Stimulated activated CD8-positive, alpha-beta memory T cell treated with anti-CD3 and anti-CD28 coated beads, Interleukin-12 subunit alpha, Interleukin-12 subunit beta, amount 100 ng/mL, for 24 hours (primary cell): Measurements from ENCODE around the gene RRAS2.
"Not testable (repeated sequence)": the region's sequence is repeated elsewhere in the genome, so short reads cannot be mapped to it uniquely, and the experiment has no call there.

Experiments used
- DNase-seq: peaks from one replicate; pipeline ENCODE4 v3.0.0-alpha.2; 2020; ENCODE audit errors: extremely low read depth

RRAS2 gene

DNA sequence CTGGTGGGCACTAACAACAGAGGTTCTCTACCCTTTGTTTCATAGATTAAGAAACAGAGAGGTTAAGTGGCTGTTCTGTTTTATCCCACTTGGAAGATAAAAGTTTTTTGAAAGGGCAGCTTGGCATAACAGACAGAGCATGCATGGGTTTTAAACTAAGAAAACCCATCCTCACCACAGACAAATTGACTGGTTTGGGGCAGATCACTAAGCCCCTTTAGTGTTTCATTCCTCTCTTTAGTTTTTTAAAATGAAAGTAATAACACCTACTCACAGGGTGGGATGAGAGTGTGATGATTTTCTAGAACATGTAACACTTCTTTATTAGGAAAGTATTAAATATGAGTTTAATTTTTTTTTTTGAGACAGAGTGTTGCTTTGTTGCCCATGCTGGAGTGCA, 12.3 kb upstream of the RRAS2 start:
- DNase-seq: no peak

DNA sequence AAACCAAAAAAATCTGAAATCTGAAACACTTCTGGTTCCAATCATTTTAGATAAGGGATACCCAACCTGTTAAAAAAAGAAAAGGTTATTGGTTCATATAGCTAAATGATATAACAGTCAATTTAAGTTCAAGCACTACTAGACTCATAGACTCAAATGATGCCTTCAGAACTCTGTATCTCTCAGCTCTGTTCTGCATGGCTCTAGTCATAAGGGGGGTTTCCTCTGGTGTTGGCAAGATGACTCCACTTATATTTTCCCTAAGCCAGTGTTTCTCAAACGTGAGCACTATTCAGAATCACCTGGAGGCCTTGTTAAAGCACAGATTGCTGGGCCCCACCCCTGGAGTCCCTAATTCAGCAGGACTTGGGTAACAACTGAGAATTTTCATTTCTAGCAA, 11.5 kb upstream of the RRAS2 start:
- DNase-seq: no peak

DNA sequence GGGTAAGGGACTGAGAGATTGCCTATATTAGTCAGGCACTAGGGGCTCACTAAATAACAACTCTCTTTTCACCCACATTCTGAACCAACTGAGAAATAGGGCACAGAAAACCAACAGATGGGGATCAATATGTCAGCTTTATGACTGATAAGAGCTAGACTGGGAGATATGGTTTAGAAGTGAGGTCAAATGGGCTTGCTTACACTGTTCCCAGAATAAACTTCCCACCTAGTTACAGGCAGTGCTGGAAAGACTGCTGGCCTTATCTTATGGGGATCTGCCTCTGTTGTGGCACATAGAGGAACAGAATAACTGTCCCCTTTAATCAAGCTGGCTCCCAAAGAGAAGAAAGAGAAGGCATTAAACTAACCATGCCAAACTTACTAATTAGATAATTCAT, 10.6 kb upstream of the RRAS2 start:
- no peak for DNase-seq

DNA sequence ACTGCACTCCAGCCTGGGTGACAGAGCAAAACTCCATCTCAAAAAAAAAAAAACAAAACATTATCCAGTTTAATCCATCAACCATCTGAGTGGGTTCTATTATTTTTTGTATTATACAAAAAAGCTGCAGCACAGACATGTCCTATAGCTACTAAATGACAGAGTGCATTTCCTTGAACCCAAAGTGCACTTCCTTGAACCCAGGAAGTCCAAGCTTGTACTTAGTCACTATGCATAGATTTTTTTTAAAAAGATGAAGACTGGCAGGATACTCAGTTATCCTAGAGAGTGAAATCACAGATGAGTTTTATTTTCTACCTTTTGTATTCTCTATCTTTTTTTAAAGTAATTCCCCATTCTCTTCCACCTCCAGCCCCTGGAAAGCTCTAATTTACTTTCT, 8.0 kb upstream of the RRAS2 start:
- DNase-seq: no peak

DNA sequence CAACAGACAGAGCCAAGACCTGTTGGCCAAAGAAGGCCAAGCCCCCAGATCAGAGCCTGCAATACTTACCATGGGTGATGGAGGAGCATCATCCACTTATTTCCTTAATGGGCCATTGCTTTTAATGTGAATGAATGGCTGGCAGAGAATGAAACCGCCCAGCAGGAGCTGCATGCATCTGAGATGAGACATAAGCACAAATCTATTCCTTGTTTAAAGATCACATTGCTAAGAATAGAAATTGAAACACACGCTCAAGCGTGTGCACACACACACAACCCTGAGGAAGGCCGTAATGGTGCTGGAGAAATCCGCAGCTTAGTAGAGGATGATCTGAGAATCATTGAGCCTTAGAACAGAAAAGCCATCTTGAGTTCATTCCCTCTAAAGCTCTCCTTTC, 5.3 kb upstream of the RRAS2 start:
- DNase-seq: no peak

DNA sequence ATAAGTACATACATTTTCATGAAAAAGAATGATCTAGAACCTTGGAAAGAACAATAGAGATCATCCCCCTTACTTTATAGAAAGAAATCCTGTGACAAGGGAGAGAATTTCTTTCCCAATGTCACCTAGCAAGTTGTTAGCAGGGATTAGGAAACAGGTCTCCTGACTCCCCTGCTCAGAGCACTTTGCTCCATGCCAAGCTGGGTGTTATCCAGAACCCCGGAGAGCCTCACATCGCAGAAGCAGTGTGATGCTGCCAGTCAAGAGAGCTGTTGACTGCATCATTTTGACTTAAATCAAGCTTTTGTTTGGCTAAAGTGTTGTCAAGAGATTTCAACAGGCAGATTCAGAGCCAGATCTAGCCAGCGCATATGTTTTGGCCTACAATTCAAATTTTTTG, 3.6 kb upstream of the RRAS2 start:
- no peak for DNase-seq

DNA sequence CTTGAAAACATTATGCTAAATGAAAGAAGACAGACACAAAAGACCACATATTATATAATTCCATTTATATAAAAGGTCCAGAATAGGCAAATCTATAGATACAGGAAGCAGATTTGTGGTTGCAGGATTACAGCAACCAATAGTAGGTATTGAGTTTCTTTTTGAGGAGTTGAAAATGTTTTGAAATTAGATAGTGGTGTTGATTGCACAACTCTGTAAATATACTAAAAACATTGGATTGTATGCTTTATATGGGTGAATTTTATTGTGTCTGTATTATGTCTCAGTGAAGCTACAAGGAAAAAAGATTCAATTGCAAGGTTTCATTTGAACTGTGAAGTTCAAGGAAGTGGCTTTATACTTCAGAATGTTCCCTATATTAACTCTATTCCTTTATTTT, 3.0 kb upstream of the RRAS2 start:
- DNase-seq: no peak

DNA sequence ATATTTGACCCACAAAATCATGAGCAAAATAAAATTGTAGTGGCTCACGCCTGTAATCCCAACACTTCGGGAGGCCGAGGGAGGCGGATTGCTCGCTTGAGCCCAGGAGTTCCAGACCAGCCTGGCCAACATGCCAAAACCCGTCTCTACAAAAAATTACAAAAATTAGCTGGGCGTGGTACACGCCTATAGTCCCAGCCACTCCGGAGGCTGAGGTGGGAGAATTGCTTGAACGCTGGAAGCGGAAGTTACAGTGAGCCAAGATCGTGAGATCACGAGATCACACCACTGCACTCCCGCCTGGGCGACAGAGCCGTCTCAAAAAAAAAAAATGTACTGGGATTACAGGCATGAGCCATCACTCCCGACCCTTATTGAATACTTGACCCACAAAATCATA, 2.0 kb upstream of the RRAS2 start:
- DNase-seq: no peak

DNA sequence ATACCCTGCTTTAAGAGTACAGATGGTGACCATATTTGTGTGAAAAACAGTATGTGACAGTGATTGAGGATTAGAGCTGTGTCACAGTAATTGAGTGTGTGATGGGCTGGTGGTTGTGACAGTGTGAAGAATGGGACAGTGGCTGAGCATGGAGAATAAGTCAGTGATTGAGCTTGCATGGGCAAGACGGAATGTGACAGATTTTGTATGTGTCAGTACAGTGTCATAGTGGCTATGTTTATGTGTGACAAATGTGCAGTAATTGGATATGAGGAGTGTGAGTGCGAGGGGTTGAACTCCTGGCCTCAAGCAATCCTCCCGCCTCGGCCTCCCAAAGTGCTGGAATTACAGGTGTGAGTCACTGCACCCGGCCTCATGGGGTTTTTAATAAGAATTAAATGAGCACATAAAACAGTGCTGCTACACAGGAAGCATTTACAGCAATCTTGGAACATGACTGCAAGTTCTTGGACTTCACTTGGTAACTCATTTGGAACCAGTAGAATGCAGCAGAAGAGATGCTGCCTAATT, 583 bp upstream of the RRAS2 start:
- no peak for DNase-seq

DNA sequence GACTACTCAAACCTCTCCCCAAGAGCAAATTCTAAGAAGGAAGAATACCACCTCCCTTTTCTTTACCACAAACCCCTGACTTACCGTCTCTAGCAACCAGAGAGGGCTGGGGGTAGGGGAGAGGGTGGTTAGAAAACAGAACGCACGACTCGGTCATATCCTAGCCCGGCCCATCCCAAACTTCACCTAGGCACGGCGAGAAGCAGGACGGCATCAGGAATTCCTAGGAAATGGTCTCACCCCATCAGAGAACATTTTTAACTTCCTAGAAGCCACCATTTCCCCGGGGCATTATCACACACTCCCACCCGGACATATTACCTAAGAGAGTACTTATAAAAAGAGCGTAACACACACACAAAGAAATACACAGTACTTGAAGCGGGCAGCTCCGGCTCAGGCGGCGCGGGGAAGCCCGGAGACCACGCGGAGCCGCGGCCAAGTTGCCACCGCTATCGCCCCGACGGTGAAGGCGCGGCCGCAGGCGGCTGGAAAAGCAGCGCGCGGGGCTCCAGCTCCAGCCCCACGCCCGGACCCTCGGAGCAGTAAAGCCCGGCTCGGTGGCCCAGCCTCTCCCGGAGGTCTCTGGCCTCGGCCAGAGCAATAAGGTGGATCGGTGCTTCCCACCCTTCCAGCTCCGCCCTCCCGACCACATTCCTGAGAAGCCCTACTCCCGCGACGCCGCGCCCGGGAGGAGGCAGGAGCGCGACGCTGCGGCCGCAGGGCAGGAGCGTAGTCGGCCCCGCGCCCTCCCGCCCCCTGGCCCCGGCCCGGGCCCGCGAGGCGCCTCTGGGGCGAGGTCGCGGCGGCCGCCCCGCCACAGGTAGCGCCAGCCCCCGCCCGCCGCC, 878 bp downstream of the RRAS2 start:
- no peak for DNase-seq

DNA sequence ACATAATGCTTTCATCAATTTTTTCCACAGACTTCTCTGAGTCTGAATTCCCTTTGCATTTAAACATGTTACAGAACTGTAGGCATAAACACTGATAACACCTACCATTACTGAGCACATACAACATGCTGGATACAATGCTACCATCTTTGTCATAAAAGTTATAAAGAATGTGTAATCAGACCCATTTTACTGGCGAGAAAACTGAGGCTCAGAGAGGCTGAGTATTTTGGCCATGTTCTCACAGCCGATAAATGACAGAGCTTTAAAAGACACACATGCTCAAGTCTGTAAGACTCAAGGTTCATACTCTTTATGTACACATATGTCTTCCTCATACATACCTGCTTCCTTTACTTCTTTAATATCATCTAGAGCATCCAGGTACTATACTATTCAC, 2.6 kb downstream of the RRAS2 start:
- no peak for DNase-seq

DNA sequence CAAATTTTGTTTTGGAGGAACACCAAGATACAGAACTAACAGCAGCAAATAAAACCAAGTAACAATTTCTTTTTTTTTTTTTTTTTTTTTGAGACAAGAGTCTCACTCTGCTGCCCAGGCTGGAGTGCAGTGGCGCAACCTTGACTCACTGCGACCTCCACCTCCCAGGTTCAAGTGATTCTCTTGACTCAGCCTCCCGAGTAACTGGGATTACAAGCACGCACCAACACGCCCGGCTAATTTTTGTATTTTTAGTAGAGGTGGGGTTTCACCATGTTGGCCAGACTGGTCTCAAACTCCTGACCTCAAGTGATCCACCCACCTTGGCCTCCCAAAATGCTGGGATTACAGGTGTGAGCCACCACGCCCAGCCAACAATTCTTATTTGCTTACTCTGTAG, 4.4 kb downstream of the RRAS2 start:
- not testable (repeated sequence) for DNase-seq

DNA sequence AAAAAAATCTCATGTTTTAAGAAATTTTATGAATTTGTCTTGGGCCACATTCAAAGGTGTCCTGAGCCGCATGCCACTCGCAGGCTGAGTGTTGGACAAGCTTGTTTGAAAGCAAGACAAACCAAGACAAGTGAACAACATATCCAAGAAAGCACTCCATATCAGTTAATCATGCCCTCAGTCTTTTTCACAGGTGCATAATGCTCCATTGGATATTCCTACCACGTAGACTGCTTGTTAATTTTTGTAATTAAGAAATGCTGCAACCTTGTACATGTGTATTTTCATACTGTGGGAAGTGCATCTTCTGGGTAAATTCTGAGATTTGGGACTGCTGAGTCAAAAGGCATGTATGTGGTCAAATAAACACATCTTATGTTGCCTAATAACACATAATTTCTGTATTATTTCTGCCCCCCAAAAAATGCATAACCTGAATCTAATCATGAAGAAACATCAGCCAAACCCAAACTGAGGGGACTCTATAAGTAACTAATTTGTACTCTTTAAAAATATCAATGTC, 8.2 kb downstream of the RRAS2 start:
- no peak for DNase-seq

DNA sequence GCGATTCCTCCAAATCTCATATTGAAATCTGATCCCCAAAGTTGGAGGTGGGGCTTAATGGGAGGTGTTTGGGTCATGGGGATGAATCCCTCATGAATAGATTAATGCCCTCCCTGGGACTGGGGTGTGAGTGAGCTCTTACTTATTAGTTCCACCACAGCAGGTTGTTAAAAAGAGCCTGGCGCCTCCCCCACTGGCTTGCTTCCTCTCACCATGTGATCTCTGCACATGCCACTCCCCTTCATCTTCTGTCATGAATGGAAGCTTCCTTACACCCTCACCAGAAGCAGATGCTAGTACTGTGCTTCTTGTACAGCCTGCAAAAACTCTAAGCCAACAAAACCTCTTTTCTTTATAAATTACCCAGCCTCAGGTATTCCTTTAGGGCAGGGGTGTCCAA, 8.8 kb downstream of the RRAS2 start:
- no peak for DNase-seq

DNA sequence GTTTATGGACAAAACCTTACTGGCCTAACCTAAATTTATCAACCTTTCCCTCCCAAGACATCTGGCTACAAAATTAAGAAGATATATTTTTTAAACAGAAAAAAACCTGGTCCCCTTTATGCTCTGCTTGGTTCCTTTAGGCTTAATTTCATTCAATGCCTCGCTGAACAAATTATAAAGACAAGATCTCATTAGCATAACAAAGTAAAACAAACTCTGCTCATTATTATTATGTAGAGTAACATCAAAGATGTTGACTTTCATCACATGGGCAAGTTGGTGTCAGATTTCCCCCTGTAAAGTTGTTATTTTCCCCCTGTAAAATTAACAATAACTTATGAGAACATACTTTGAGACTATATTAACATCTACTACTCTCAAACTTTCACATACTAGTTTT, 11.0 kb downstream of the RRAS2 start:
- DNase-seq: no peak

DNA sequence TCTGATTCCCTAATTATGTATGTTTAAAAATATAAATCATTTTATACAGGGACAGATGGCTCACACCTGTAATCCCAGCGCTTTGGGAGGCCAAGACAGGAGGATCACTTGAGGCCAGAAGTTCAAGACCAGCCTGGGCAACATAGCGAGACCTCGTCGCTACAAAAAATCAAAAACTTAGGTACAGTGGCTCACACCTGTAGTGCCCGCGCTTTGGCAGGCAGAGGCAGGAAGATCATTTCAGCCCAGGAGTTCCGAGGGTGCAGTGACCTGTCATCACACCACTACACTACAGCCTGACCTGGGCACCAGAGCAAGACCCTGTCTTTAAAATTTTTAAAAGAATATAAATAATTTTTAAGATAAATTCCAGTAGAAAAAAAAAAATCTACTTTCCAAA, 11.5 kb downstream of the RRAS2 start:
- no peak for DNase-seq

DNA sequence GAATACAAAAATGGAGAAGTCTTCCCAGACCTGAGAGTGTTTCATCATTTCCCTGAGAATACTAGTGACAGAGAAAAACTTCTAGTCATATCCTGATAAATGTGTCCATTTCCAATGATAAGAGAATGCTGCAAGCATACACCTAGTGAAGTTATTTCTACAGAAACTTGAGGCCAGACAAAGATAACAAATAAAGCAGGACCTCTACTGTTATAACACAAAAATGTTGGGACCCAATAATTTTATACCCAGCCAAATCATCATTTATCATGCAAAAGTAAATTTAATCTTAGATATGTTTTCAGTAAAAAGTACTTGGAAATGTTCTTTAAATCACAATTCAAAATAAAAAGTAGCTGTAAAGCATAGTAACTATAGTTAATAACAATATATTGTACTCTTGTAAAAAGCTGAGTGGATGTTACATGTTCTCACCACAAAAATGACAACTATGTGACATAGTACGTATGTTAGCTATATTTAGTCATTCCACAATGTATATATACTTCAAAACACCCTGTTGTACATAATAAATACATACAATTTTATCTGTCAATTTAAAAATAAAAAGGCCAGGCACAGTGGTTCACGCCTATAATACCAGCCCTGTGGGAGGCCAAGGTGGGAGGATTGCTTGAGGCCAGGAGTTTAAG, 12.6 kb downstream of the RRAS2 start:
- DNase-seq: no peak

DNA sequence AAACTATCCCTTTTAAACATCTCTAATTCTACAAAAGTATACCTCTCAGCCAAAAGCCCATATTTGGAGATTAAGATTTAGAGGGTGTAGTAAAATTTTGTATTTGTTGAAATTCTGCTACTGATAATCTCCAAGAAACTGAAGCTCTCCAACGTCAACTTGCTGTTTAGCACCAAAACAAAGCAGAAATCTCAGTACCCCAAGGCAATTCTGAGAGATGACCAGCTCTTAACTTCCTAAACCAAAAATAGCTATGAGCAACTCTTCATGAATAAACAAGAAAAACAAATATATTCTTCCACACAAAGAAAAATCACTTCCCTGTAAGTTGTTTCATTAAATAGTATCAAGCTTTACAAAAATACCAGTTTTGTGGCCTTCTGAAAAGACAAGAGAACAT, 13.3 kb downstream of the RRAS2 start:
- DNase-seq: no peak

DNA sequence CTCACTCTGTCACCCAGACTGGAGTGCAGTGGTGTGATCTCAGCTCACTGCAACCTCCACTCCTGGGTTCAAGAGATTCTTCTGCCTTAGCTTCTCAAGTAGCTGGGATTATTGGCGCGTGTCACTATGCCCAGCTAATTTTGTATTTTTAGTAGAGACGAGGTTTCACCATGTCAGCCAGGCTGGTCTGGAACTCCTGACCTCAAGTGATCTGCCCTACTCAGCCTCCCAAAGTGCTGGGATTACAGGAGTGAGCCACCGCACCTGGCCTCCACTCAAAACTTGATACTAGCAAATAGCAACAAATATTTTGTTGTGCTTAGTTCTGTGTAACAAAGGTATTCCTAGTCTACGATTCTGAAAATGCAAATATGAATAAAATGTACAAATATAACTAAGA, 14.0 kb downstream of the RRAS2 start:
- DNase-seq: not testable (repeated sequence)

DNA sequence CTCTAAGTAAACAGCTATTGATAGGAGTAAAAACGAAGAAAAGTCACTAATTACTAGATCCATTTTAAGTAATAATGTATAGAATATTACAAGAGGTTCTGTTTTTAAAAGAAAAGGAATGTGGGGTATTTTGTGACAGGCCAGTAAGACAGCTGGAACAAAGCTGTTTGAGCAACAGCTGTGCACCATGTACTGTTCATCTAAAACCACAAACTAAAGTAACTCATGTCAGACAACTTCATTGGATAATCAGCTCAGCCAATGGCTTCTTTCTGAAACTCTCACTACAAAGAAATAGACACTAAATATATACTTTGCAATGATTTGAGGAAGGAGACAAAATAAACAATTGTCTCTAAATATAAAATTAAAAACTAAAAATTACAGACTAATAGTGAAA, 16.1 kb downstream of the RRAS2 start:
- no peak for DNase-seq

DNA sequence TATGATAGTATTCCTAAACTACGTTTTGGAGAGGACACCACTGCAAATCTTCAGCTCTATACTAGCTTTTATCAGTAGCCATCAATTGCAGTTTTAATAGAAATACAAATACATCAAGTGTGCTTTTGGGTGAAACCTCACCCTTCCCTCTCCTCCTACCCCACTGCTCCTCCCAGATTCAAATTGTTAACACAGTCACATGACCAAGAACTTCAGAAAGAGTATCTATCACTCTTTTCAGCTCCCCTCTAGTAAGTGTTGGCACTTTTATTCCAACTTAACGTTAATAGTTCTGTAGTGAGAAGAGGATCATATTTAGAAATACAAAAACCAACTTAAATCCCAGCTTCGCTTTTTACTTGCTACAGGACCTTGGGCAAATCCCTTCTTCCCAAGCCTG, 17.0 kb downstream of the RRAS2 start:
- no peak for DNase-seq

DNA sequence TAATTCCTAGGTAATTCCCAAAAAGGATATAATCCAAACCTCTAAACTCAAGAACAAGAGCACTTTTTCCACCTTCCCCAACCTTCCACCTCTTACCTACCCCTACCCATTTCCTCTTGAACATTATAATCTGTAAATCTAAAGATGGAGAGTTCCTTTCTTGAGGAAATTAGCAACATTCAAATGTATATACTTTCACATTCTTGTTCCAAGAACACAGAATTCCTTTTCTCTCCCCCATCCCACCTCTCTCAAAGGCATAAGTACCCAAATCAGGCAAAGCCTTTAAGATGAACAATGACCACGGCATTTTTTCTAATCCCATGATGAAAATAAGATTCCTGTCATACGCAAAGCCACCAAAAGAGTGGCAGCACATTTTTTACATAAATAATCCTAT, 18.3 kb downstream of the RRAS2 start:
- no peak for DNase-seq

DNA sequence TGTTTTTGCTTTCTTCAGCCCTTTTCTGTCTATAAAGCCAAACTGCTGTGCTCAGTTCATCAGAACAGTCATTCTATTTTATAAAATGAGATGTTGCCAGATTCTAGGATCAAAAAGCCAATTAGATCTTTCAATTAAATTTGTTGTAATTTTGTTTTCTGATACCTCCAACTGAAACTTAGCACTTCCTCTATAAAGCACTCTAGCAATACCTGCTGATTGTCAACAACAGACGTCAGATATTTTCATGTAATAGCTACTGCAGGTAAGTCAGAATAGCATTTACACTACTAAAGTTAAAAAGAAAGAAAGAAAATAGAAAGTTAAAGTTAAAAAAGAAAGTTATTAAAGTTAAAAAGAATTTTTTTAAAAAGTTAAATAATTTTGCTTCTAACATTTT, 19.6 kb downstream of the RRAS2 start:
- DNase-seq: no peak
